KMS-11 (cell line): Measurements from ENCODE around the gene SLBP.

Experiments
- H2AFZ ChIP-seq: fragments of 200-600 bp; sonication (generic); 2 replicates; pipeline ENCODE4 v1.6.1; 2016; ENCODE audit warnings: antibody characterized with exemption, mixed run types, low read depth
- H3K27ac ChIP-seq: fragments of 200-600 bp; sonication (generic); 2 replicates; pipeline ENCODE4 v1.6.1; 2016; ENCODE audit warnings: mild to moderate bottlenecking, mixed run types
- H3K27me3 ChIP-seq: fragments of 200-600 bp; sonication (generic); 2 replicates; pipeline ENCODE4 v1.6.1; 2017; ENCODE audit warnings: mild to moderate bottlenecking, low read depth, mixed run types, moderate library complexity; ENCODE audit not compliant: insufficient read depth
- H3K36me3 ChIP-seq: fragments of 200-600 bp; sonication (generic); 2 replicates; pipeline ENCODE4 v1.6.1; 2017; ENCODE audit warnings: mild to moderate bottlenecking, mixed run types; ENCODE audit not compliant: insufficient read depth
- H3K4me1 ChIP-seq: fragments of 200-600 bp; sonication (generic); 2 replicates; pipeline ENCODE4 v1.6.1; 2016; ENCODE audit warnings: mild to moderate bottlenecking, low read depth, mixed run types; ENCODE audit not compliant: poor library complexity, severe bottlenecking
- H3K4me2 ChIP-seq: fragments of 200-600 bp; sonication (generic); 2 replicates; pipeline ENCODE4 v1.7.0; 2016; ENCODE audit warnings: mild to moderate bottlenecking, mixed run types
- H3K4me3 ChIP-seq: fragments of 200-600 bp; sonication (generic); IDR thresholded peaks from 2 replicates; pipeline ENCODE4 v1.6.1; 2017; ENCODE audit warnings: low read depth, low read length, mixed read lengths; ENCODE audit not compliant: insufficient read depth
- H3K79me2 ChIP-seq: fragments of 200-600 bp; sonication (generic); 2 replicates; pipeline ENCODE4 v1.6.1; 2016; ENCODE audit warnings: low read depth, mixed run types; ENCODE audit not compliant: insufficient read depth
- H3K9ac ChIP-seq: fragments of 200-600 bp; sonication (generic); 2 replicates; pipeline ENCODE4 v1.6.1; 2016; ENCODE audit warnings: mild to moderate bottlenecking, mixed run types
- H4K20me1 ChIP-seq: fragments of 200-600 bp; sonication (generic); 2 replicates; pipeline ENCODE4 v1.6.1; 2016; ENCODE audit warnings: mild to moderate bottlenecking, mixed run types; ENCODE audit not compliant: insufficient read depth
- TF ChIP-seq, protein P1 (sequence below): fragments of 200-600 bp; sonication (generic); conservative IDR thresholded peaks from 2 replicates; pipeline ENCODE4 v1.6.1; 2017; ENCODE audit warnings: low read depth, mild to moderate bottlenecking, antibody characterized with exemption, low read length, moderate library complexity, mixed read lengths

The SLBP gene

DNA sequence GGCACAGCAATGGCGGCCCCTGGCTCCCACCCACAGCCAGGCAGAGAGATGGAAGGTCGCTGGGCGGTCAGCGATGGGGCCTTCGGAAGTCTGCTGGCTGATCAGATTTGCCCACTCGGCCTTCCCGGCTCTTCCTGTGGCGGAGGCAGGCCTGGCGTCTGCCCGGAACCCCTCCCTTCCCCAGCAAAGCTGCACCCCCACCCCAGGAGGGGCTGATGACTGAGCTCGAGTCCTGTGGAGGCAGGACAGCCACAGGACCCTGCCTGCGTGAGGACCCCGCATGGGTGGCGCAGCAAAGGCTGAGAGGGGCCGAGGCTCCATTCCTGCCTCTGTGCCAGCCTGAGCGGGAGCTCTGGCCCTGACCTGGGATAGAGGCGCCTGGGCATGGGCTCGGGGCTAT, 44.0 kb upstream of the SLBP start:
- Histone ChIP-seq H3K4me3 (no peak overlapping the region), H3K4me1 (no peaks in the 10 kb centered on the region), H3K27ac (no peak overlapping the region)

DNA sequence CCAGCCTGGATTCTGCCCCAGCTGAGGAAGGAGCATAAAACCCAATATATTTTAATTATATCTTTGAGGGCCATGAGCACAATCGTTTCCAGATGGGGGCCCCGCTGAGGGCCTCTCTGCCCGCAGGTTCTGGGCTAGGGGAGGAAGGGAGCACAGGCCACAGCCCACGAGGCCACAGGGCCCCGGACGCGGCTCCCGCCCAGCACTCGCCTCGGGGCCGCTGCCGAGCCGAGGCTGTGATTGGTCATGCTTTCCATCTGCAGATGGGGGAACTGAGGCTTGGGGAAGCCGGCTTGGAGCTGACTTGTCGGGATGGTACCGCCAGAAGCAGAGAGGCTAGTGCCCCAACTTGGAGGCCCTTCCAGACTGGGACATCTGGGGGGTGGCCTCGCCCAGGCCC, 43.2 kb upstream of the SLBP start:
- Histone ChIP-seq H3K4me2 (no peak overlapping the region), H4K20me1 (no peaks in the 10 kb centered on the region), H3K4me3 (no peak overlapping the region), H3K27ac (no peak overlapping the region), H3K36me3 (no peaks in the 10 kb centered on the region), H3K9ac (no peak overlapping the region), H3K79me2 (no peaks in the 10 kb centered on the region), H3K27me3 (no peaks in the 10 kb centered on the region), H3K4me1 (no peaks in the 10 kb centered on the region), H2AFZ (no peak overlapping the region)
- TF ChIP-seq, protein P1, sequence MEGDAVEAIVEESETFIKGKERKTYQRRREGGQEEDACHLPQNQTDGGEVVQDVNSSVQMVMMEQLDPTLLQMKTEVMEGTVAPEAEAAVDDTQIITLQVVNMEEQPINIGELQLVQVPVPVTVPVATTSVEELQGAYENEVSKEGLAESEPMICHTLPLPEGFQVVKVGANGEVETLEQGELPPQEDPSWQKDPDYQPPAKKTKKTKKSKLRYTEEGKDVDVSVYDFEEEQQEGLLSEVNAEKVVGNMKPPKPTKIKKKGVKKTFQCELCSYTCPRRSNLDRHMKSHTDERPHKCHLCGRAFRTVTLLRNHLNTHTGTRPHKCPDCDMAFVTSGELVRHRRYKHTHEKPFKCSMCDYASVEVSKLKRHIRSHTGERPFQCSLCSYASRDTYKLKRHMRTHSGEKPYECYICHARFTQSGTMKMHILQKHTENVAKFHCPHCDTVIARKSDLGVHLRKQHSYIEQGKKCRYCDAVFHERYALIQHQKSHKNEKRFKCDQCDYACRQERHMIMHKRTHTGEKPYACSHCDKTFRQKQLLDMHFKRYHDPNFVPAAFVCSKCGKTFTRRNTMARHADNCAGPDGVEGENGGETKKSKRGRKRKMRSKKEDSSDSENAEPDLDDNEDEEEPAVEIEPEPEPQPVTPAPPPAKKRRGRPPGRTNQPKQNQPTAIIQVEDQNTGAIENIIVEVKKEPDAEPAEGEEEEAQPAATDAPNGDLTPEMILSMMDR: no peak

More for the DNA sequence above, 44.0 kb upstream of the SLBP start:
- no peak overlapping the region for H2AFZ ChIP-seq
- H4K20me1 ChIP-seq: no peaks in the 10 kb centered on the region
- H3K36me3 ChIP-seq: no peaks in the 10 kb centered on the region
- no peaks in the 10 kb centered on the region for H3K79me2 ChIP-seq
- TF ChIP-seq, protein P1: no peak
- H3K9ac ChIP-seq: no peak overlapping the region
- no peaks in the 10 kb centered on the region for H3K27me3 ChIP-seq
- no peak overlapping the region for H3K4me2 ChIP-seq

DNA sequence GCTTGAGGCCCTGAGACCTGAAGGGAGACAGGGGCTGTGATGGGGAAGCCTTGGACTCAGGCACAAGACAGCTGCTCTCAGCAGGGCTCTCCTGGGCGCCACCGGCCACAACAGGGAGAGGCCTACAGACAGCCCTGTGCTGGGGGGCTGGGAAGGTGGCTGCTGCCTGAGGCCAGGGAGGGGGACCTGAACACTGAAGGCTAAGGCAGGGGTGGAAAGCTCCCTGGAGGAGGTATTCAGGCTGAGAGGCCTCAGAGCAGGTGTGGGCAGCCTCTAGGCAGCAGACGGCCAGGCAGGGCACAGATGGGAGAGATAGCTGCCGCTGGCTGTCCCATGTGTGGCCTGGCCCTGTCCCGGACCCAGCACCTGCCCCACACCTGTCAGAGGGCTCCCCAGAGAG, 42.2 kb upstream of the SLBP start:
- Histone ChIP-seq H2AFZ (no peak overlapping the region), H3K4me1 (no peaks in the 10 kb centered on the region), H3K27me3 (no peaks in the 10 kb centered on the region), H3K36me3 (no peaks in the 10 kb centered on the region), H4K20me1 (no peaks in the 10 kb centered on the region), H3K27ac (no peak overlapping the region), H3K4me2 (no peak overlapping the region), H3K79me2 (no peaks in the 10 kb centered on the region), H3K4me3 (no peak overlapping the region), H3K9ac (no peak overlapping the region)
- TF ChIP-seq, protein P1: no peak

GRCh38 chr4:1753697-1754311, 41.7 kb upstream of the SLBP start:
- Histone ChIP-seq H3K36me3 (no peaks in the 10 kb centered on the region), H3K4me3 (no peak overlapping the region), H3K9ac (no peak overlapping the region), H4K20me1 (no peaks in the 10 kb centered on the region), H3K79me2 (no peaks in the 10 kb centered on the region), H3K4me2 (no peak overlapping the region), H2AFZ (no peak overlapping the region), H3K27ac (no peak overlapping the region), H3K4me1 (no peaks in the 10 kb centered on the region), H3K27me3 (no peaks in the 10 kb centered on the region)
- TF ChIP-seq, protein P1: no peak
